IMR-90 (cell line): ENCODE results near the gene HELZ. TPM values are rescaled to one million over a fixed set of nuclear protein-coding genes. Genes with fewer than 3 reads are reported as not detected.

Experiments used
- ATAC-seq: fragments of 200-7000 bp; cut with Tn5 transposase; 2 replicates; pipeline ENCODE4 v1.9.1; 2020; ENCODE audit warnings: low read depth, mild to moderate bottlenecking, moderate library complexity
- BruUV-seq: library from RNA; stranded (reverse); fragments of 400-500 nt; replicated peaks from 2 replicates; lab custom pipeline; 2021; lab: Mats Ljungman, UMichigan
- CTCF ChIA-PET: fragments of 300-600 bp; formaldehyde crosslinking; extraction: SDS; loops from one replicate; lab custom pipeline; 2021; ENCODE audit warnings: antibody characterized with exemption; lab: Yijun Ruan, JAX
- POLR2A ChIA-PET: fragments of 300-600 bp; sonication (Branson Sonifier 250); formaldehyde crosslinking; loops from one replicate; lab custom pipeline; 2022; ENCODE audit warnings: antibody characterized with exemption; ENCODE audit not compliant: unreplicated experiment; lab: Charles Lee
- DNase-seq: peaks from one replicate; pipeline ENCODE4 v3.0.0; 2013
- H2AFZ ChIP-seq: replicated peaks from 2 replicates; pipeline ENCODE3; 2013; ENCODE audit warnings: low read length, mild to moderate bottlenecking; ENCODE audit not compliant: poor library complexity
- H2AK5ac ChIP-seq: 2 replicates; pipeline ENCODE4 v1.6.1; 2013; ENCODE audit warnings: low read depth, low read length, inconsistent platforms
- H2AK9ac ChIP-seq: replicated peaks from 2 replicates; pipeline ENCODE3; 2013; ENCODE audit warnings: mild to moderate bottlenecking, low read depth, low read length, moderate library complexity; ENCODE audit not compliant: poor library complexity
- H2BK120ac ChIP-seq: 2 replicates; pipeline ENCODE4 v1.6.1; 2013; ENCODE audit warnings: low read depth, low read length, inconsistent platforms
- H2BK15ac ChIP-seq: 3 replicates; pipeline ENCODE4 v1.6.1; 2013; ENCODE audit warnings: low read depth, low read length, inconsistent platforms
- H2BK20ac ChIP-seq: 2 replicates; pipeline ENCODE4 v1.6.1; 2013; ENCODE audit warnings: low read depth, mild to moderate bottlenecking, inconsistent platforms, low read length, moderate library complexity
- H2BK5ac ChIP-seq: 2 replicates; pipeline ENCODE4 v1.6.1; 2013; ENCODE audit warnings: mild to moderate bottlenecking, low read depth, low read length, inconsistent platforms; ENCODE audit not compliant: poor library complexity, severe bottlenecking
- H3K14ac ChIP-seq: replicated peaks from 2 replicates; pipeline ENCODE4 v1.6.1; 2013; ENCODE audit warnings: low read depth, low read length, inconsistent platforms
- H3K18ac ChIP-seq: 2 replicates; pipeline ENCODE4 v1.6.1; 2013; ENCODE audit warnings: low read depth, low read length, control low read depth
- H3K23ac ChIP-seq: 2 replicates; pipeline ENCODE4 v1.6.1; 2013; ENCODE audit warnings: low read depth, low read length, inconsistent platforms
- H3K27ac ChIP-seq: 2 replicates; pipeline ENCODE4 v1.5.1; 2013; ENCODE audit warnings: mild to moderate bottlenecking, control low read depth, low read length; ENCODE audit not compliant: insufficient read depth
- H3K27me3 ChIP-seq: 2 replicates; pipeline ENCODE4 v1.6.1; 2013; ENCODE audit warnings: low read length; ENCODE audit not compliant: control insufficient read depth, insufficient read depth
- H3K36me3 ChIP-seq: 2 replicates; pipeline ENCODE4 v1.6.1; 2013; ENCODE audit warnings: low read length, mixed read lengths; ENCODE audit not compliant: control insufficient read depth, insufficient read depth
- H3K4ac ChIP-seq: 2 replicates; pipeline ENCODE4 v1.6.1; 2013; ENCODE audit warnings: low read depth, low read length, inconsistent platforms
- H3K4me1 ChIP-seq: 2 replicates; pipeline ENCODE4 v1.6.1; 2013; ENCODE audit warnings: low read length, mixed read lengths; ENCODE audit not compliant: control insufficient read depth, insufficient read depth
- H3K4me2 ChIP-seq: 2 replicates; pipeline ENCODE4 v1.6.1; 2013; ENCODE audit warnings: low read depth, mild to moderate bottlenecking, control low read depth, low read length, moderate library complexity
- H3K4me3 ChIP-seq: 2 replicates; pipeline ENCODE4 v1.5.1; 2013; ENCODE audit warnings: low read depth, mild to moderate bottlenecking, control low read depth, low read length, moderate library complexity; ENCODE audit not compliant: insufficient read depth
- H3K56ac ChIP-seq: 2 replicates; pipeline ENCODE4 v1.6.1; 2013; ENCODE audit warnings: low read length, inconsistent platforms; ENCODE audit not compliant: insufficient read depth; ENCODE audit errors: extremely low read depth
- H3K79me1 ChIP-seq, 2 experiments: 2 replicates each; pipeline ENCODE4 v1.6.1; 2013; ENCODE audit warnings: low read length in 2 of 2, inconsistent platforms in 1 of 2, low read depth in 1 of 2
- H3K9ac ChIP-seq: 2 replicates; pipeline ENCODE4 v1.6.1; 2013; ENCODE audit warnings: low read depth, low read length, control low read depth
- H3K9me1 ChIP-seq: 2 replicates; pipeline ENCODE4 v1.6.1; 2013; ENCODE audit warnings: low read length, inconsistent platforms; ENCODE audit not compliant: insufficient read depth
- H3K9me3 ChIP-seq: 2 replicates; pipeline ENCODE4 v1.6.1; 2013; ENCODE audit warnings: low read length; ENCODE audit not compliant: control insufficient read depth, insufficient read depth
- H4K20me1 ChIP-seq: 2 replicates; pipeline ENCODE4 v1.6.1; 2013; ENCODE audit warnings: low read length, inconsistent platforms; ENCODE audit not compliant: insufficient read depth
- H4K5ac ChIP-seq: 2 replicates; pipeline ENCODE4 v1.6.1; 2013; ENCODE audit warnings: mild to moderate bottlenecking, low read depth, low read length, control low read depth
- H4K8ac ChIP-seq, 2 experiments: 2 replicates each; pipeline ENCODE4 v1.6.1; 2013; ENCODE audit warnings: low read depth in 2 of 2, low read length in 2 of 2, control low read depth in 1 of 2, inconsistent platforms in 1 of 2
- H4K91ac ChIP-seq: 2 replicates; pipeline ENCODE4 v1.6.1; 2013; ENCODE audit warnings: low read depth, low read length, inconsistent platforms; ENCODE audit not compliant: insufficient read depth
- MXI1 ChIP-seq: IDR thresholded peaks from 2 replicates; pipeline ENCODE4 v1.6.1; 2012; ENCODE audit warnings: low read depth, mild to moderate bottlenecking, low read length, moderate library complexity, borderline replicate concordance
- WGBS, 2 experiments: methylation state at CpG; one replicate each; pipeline versions ENCODE4 v1.1.5 to v1.1.7; 2013; ENCODE audit warnings: missing lambda C conversion rate in 2 of 2; ENCODE audit not compliant: insufficient read length in 1 of 2; ENCODE audit errors: extremely low coverage in 2 of 2; 5-methylcytosine and 5-hydroxymethylcytosine counted together
- dilution Hi-C: fragments of 300-500 bp; cut with HindIII; formaldehyde crosslinking; loops from one replicate; pipeline ENCODE4 v1.14.3; 2018; ENCODE audit warnings: low sequenced_read_pairs; ENCODE audit not compliant: unreplicated experiment
- in situ Hi-C: fragments of 300-500 bp; cut with MboI; formaldehyde crosslinking; loops from 3 replicates; pipeline ENCODE4 v1.14.3; 2019; ENCODE audit warnings: low sequenced_read_pairs, inconsistent platforms, mixed read lengths
- intact Hi-C: fragments of 100-400 bp; cut with micrococcal nuclease; formaldehyde crosslinking; loops from 2 replicates; pipeline ENCODE4 v1.10.0; 2022
- polyA plus RNA-seq, 3 experiments: library from polyadenylated mRNA; depleted of rRNA; stranded (reverse); fragments of >200 nt; gene quantifications; 2 replicates each; pipeline ENCODE4 v1.2.3, GENCODE V29; 2012; ENCODE audit warnings: low replicate concordance in 1 of 3
- total RNA-seq: library from RNA; depleted of rRNA; stranded (reverse); fragments of >200 nt; gene quantifications from 2 replicates; pipeline ENCODE4 v1.2.3, GENCODE V29; 2012
- TF ChIP-seq, protein P1 (sequence below): fragments of 150-350 bp; IDR thresholded peaks from 2 replicates; pipeline ENCODE4 v1.6.1; 2016; ENCODE audit warnings: low read depth, mild to moderate bottlenecking, low read length, moderate library complexity, borderline replicate concordance

The HELZ gene
- total and polyA plus RNA-seq, 2 of the 4 experiments (the other 2 are of a cell fraction), result 8.0 to 60.6 TPM

DNA sequence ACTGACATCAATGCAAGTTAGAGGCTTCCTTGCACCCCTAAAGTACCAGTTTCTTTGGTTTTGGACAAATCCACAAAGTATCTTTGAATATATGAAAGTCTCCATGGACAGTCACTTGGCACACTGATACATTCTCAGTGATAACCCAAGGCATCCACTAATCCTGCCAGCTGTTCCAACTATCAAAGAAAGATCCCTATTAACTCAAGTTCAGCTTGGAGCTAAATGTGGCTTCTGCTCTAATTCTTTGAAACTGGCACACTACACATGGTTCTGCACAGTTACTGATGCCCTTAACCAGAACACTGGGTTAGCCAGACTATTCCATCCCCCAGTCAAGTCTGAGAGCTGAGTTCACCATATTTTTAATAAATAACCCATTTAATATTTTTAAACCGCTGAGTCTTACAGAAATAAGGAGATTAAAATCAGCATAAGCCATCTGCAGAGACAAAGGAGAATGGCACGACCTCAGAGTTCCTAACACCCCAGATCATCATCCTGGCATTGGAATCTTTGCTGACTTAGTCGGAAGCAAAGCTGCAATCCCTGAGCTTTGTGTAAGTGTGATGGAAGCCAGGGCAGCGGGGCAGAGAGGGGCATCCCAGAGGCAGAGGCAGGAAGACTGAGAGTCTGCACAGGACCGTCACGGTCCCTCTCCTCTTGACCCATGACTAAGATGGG is 194.4 kb downstream of the HELZ start:
- intact Hi-C loops, result no loop called here
- Histone ChIP-seq H3K4ac (no peak overlapping the region), H3K18ac (no peak overlapping the region), H4K8ac (no peak overlapping the region), H2BK15ac (no peak overlapping the region), H3K14ac (no peak overlapping the region), H3K9ac (no peak overlapping the region), H2AFZ (no peak overlapping the region), H3K23ac (no peak overlapping the region), H3K79me1 (no peaks in the 10 kb centered on the region), H3K9me1 (peaks cover 5% of the 10 kb centered on the region), H3K27me3 (peaks cover 16% of the 10 kb centered on the region), H4K20me1 (0 out of 2 replicates have a peak, but pooled peaks cover 4% of the 10 kb centered on the region), H2BK120ac (no peak overlapping the region), H3K4me3 (no peak overlapping the region), H2AK9ac (no peak overlapping the region), H3K9me3 (peaks cover 20% of the 10 kb centered on the region), H2BK5ac (no peak overlapping the region), H4K91ac (no peak overlapping the region), H3K4me1 (no peaks in the 10 kb centered on the region), H3K4me2 (no peak overlapping the region), H2AK5ac (no peak overlapping the region), H3K36me3 (no peaks in the 10 kb centered on the region), H4K5ac (no peak overlapping the region), H2BK20ac (no peak overlapping the region), H3K27ac (no peak overlapping the region), H3K56ac (no peak overlapping the region)
- TF ChIP-seq, protein P1, sequence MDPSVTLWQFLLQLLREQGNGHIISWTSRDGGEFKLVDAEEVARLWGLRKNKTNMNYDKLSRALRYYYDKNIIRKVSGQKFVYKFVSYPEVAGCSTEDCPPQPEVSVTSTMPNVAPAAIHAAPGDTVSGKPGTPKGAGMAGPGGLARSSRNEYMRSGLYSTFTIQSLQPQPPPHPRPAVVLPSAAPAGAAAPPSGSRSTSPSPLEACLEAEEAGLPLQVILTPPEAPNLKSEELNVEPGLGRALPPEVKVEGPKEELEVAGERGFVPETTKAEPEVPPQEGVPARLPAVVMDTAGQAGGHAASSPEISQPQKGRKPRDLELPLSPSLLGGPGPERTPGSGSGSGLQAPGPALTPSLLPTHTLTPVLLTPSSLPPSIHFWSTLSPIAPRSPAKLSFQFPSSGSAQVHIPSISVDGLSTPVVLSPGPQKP, result no peak
- no peak for TF ChIP-seq MXI1
- DNase-seq (no peak), ATAC-seq (no peak)
- in situ Hi-C loops, result no loop called here
- ChIA-PET CTCF (no interaction called here), POLR2A (no interaction called here)
- no TSS peak for BruUV-seq
- 71% methylated on average over 1 of the region's 6 CpGs; no CpG with 5 or more reads in 1 of the 2 experiments for WGBS, 2 experiments
- dilution Hi-C loops, result no loop called here
